HG03103 (cell line): ENCODE data around the gene HYPK.
A peak's percentile ranks its signal among the peaks of the same experiment; 100 is the strongest.
"Not testable (repeated sequence)": the region's sequence is repeated elsewhere in the genome, so short reads cannot be mapped to it uniquely, and the experiment has no call there.

Experiments used
- ATAC-seq: cut with Tn5 transposase; IDR thresholded peaks from one replicate; pipeline ENCODE4 v1.9.1; 2021; ENCODE audit warnings: low read depth; ENCODE audit not compliant: unreplicated experiment

The HYPK gene

GRCh38 chr15:43794269-43795037 lies 5.9 kb upstream of the HYPK start:
- no peak for ATAC-seq

- no peak for ATAC-seq
Measured at GRCh38 chr15:43795197-43795596, 5.2 kb upstream of the HYPK start.

- ATAC-seq: no peak
Measured at GRCh38 chr15:43795997-43796396, 4.4 kb upstream of the HYPK start.

GRCh38 chr15:43796566-43796965 lies 3.8 kb upstream of the HYPK start:
- no peak for ATAC-seq

- no peak for ATAC-seq
Measured at GRCh38 chr15:43799209-43799944, 1.0 kb upstream of the HYPK start.

GRCh38 chr15:43799945-43800285 lies 484 bp upstream of the HYPK start, which contains the start of gene SERINC4:
SERINC4 (minus strand) TSS chr15:43800220; CDS start chr15:43799986, 234 bp downstream.
- ATAC-seq: no peak

- ATAC-seq: not testable (repeated sequence)
Measured at GRCh38 chr15:43802676-43803075, 2.3 kb downstream of the HYPK start.

- ATAC-seq: no peak
Measured at GRCh38 chr15:43808435-43808950, 8.1 kb downstream of the HYPK start.

- ATAC-seq: no peak
Measured at GRCh38 chr15:43808960-43809678, 8.7 kb downstream of the HYPK start.

- ATAC-seq: not testable (repeated sequence)
Measured at GRCh38 chr15:43815064-43815463, 14.7 kb downstream of the HYPK start.

- no peak for ATAC-seq
Measured at GRCh38 chr15:43821505-43821904, 21.1 kb downstream of the HYPK start.

GRCh38 chr15:43824302-43825246 lies 24.2 kb downstream of the HYPK start, which contains the start of gene MFAP1:
MFAP1 (minus strand) TSS chr15:43824690; CDS start chr15:43824569, 121 bp downstream.
- ATAC-seq: peak; percentile 59

- not testable (repeated sequence) for ATAC-seq
Measured at GRCh38 chr15:43825305-43825704, 24.9 kb downstream of the HYPK start.

GRCh38 chr15:43826029-43826507 lies 25.7 kb downstream of the HYPK start:
- ATAC-seq: no peak

- ATAC-seq: peak; percentile 54
Measured at GRCh38 chr15:43826508-43827341, 26.3 kb downstream of the HYPK start, which contains the start of gene WDR76. WDR76 (plus strand) TSS chr15:43827002; CDS start chr15:43827033, 31 bp downstream.

- ATAC-seq: no peak
Measured at GRCh38 chr15:43828061-43828657, 27.8 kb downstream of the HYPK start.

GRCh38 chr15:43829951-43830540 lies 29.6 kb downstream of the HYPK start:
- ATAC-seq: not testable (repeated sequence)
